WTC11 (cell line): ENCODE results near the gene RRAS.

Experiments used
- ATF3 ChIP-seq: sonication (generic); formaldehyde crosslinking; conservative IDR thresholded peaks from 2 replicates; pipeline ENCODE4 v1.8.1; 2022; ENCODE audit warnings: mild to moderate bottlenecking, missing genetic modification reagents
- CREM ChIP-seq: sonication (generic); formaldehyde crosslinking; IDR thresholded peaks from 2 replicates; pipeline ENCODE4 v1.8.1; 2022; ENCODE audit warnings: mild to moderate bottlenecking, missing genetic modification reagents, moderate library complexity
- CTCF ChIP-seq: fragments of 200-600 bp; IDR thresholded peaks from 2 replicates; pipeline ENCODE4 v1.8.0; 2022; ENCODE audit warnings: antibody characterized with exemption
- ELF4 ChIP-seq: sonication (generic); formaldehyde crosslinking; IDR thresholded peaks from 2 replicates; pipeline ENCODE4 v1.8.1; 2022; ENCODE audit warnings: low read depth, mild to moderate bottlenecking, moderate library complexity, missing genetic modification reagents
- ESRRA ChIP-seq: sonication (generic); formaldehyde crosslinking; IDR thresholded peaks from 2 replicates; pipeline ENCODE4 v1.8.1; 2022; ENCODE audit warnings: mild to moderate bottlenecking, missing genetic modification reagents, borderline replicate concordance
- JUN ChIP-seq: sonication (generic); formaldehyde crosslinking; IDR thresholded peaks from 2 replicates; pipeline ENCODE4 v1.8.0; 2023; ENCODE audit warnings: mild to moderate bottlenecking, missing genetic modification reagents
- MXD4 ChIP-seq: fragments of 250-450 bp; sonication (Bioruptor Pico); IDR thresholded peaks from 2 replicates; pipeline ENCODE4 v1.8.0; 2021; ENCODE audit warnings: mild to moderate bottlenecking, moderate library complexity, borderline replicate concordance
- NFYB ChIP-seq: sonication (generic); formaldehyde crosslinking; conservative IDR thresholded peaks from 2 replicates; pipeline ENCODE4 v1.8.0; 2022; ENCODE audit warnings: low read depth, missing genetic modification reagents
- OVOL2 ChIP-seq: fragments of 250-450 bp; sonication (Bioruptor Pico); IDR thresholded peaks from 2 replicates; pipeline ENCODE4 v1.9.0; 2021; ENCODE audit warnings: mild to moderate bottlenecking, borderline replicate concordance
- TP53 ChIP-seq: sonication (generic); formaldehyde crosslinking; IDR thresholded peaks from 2 replicates; pipeline ENCODE4 v1.8.1; 2023; ENCODE audit warnings: mild to moderate bottlenecking, missing genetic modification reagents
- ZNF416 ChIP-seq: fragments of 250-450 bp; sonication (Bioruptor Pico); IDR thresholded peaks from 2 replicates; pipeline ENCODE4 v1.9.0; 2021; ENCODE audit warnings: mild to moderate bottlenecking, inconsistent platforms
- ZNF423 ChIP-seq: fragments of 250-450 bp; sonication (Bioruptor Pico); IDR thresholded peaks from 2 replicates; pipeline ENCODE4 v2.1.2; 2022; ENCODE audit warnings: mild to moderate bottlenecking, moderate library complexity
- TF ChIP-seq, protein P1 (sequence below): sonication (generic); formaldehyde crosslinking; IDR thresholded peaks from 2 replicates; pipeline ENCODE4 v1.8.0; 2022; ENCODE audit warnings: mild to moderate bottlenecking, missing genetic modification reagents

GRCh38 chr19:49680421-49681351 is 40.7 kb upstream of the RRAS start:
- TF ChIP-seq CTCF (peak; percentile 99), OVOL2 (CRISPR knock-in tag) (no peak), NFYB (CRISPR knock-in tag) (no peak), MXD4 (CRISPR knock-in tag) (no peak), JUN (CRISPR knock-in tag) (no peak), CREM (no peak), TP53 (no peak), ELF4 (no peak), ESRRA (CRISPR knock-in tag) (no peak), ZNF416 (CRISPR knock-in tag) (no peak), ZNF423 (CRISPR knock-in tag) (no peak), ATF3 (CRISPR knock-in tag) (no peak)
- TF ChIP-seq, protein P1, sequence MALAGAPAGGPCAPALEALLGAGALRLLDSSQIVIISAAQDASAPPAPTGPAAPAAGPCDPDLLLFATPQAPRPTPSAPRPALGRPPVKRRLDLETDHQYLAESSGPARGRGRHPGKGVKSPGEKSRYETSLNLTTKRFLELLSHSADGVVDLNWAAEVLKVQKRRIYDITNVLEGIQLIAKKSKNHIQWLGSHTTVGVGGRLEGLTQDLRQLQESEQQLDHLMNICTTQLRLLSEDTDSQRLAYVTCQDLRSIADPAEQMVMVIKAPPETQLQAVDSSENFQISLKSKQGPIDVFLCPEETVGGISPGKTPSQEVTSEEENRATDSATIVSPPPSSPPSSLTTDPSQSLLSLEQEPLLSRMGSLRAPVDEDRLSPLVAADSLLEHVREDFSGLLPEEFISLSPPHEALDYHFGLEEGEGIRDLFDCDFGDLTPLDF (CRISPR knock-in tag), result no peak
